Stimulated activated CD8-positive, alpha-beta memory T cell treated with anti-CD3 and anti-CD28 coated beads, Interleukin-12 subunit alpha, Interleukin-12 subunit beta, amount 100 ng/mL, for 24 hours (primary cell): Measurements from ENCODE around the gene FGL2.
"Not testable (repeated sequence)": the region's sequence is repeated elsewhere in the genome, so short reads cannot be mapped to it uniquely, and the experiment has no call there.

Experiments used
- DNase-seq: peaks from one replicate; pipeline ENCODE4 v3.0.0-alpha.2; 2020; ENCODE audit errors: extremely low read depth

FGL2 gene, protein sequence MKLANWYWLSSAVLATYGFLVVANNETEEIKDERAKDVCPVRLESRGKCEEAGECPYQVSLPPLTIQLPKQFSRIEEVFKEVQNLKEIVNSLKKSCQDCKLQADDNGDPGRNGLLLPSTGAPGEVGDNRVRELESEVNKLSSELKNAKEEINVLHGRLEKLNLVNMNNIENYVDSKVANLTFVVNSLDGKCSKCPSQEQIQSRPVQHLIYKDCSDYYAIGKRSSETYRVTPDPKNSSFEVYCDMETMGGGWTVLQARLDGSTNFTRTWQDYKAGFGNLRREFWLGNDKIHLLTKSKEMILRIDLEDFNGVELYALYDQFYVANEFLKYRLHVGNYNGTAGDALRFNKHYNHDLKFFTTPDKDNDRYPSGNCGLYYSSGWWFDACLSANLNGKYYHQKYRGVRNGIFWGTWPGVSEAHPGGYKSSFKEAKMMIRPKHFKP

DNA sequence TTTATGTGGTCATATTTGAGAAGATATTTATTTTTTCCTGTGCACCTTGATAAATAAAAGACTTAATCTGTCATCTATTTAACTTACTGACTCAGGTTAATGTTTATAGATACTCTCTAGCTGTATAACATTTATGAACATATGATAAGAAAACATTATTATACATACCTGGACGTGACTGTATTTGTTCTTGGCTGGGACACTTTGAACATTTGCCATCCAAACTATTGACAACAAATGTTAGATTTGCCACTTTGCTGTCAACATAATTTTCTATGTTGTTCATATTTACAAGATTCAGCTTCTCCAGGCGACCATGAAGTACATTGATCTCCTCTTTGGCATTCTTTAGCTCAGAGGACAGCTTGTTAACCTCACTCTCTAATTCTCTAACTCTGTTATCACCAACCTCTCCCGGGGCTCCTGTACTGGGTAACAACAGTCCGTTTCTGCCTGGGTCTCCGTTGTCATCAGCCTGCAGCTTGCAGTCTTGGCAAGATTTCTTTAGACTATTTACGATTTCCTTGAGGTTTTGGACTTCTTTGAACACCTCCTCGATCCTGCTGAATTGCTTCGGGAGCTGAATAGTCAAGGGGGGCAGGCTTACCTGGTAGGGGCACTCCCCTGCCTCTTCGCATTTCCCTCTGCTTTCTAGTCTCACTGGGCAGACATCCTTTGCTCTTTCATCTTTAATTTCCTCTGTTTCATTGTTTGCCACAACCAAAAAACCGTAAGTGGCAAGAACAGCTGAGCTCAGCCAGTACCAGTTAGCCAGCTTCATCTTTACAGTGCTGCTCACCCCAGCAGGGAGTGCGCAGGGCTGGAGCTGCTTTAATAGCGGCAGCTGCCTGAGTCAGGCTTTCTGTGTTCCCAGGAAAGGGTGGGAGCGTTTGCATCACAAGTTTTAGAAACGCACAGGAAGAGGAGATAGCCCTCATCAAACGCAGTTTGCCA, at the start of gene FGL2:
FGL2 (minus strand) TSS at position 807 of the 954 bp plus-strand sequence; CDS start at position 781, 26 bp downstream.
- DNase-seq, result no peak

- DNase-seq, result no peak
Measured at GRCh38 chr7:77248154-77248553, 48.5 kb upstream of the FGL2 start.

GRCh38 chr7:77247206-77247850, 47.7 kb upstream of the FGL2 start:
- DNase-seq, result peak; percentile 70

GRCh38 chr7:77246026-77246640, 46.5 kb upstream of the FGL2 start:
- DNase-seq, result no peak

DNA sequence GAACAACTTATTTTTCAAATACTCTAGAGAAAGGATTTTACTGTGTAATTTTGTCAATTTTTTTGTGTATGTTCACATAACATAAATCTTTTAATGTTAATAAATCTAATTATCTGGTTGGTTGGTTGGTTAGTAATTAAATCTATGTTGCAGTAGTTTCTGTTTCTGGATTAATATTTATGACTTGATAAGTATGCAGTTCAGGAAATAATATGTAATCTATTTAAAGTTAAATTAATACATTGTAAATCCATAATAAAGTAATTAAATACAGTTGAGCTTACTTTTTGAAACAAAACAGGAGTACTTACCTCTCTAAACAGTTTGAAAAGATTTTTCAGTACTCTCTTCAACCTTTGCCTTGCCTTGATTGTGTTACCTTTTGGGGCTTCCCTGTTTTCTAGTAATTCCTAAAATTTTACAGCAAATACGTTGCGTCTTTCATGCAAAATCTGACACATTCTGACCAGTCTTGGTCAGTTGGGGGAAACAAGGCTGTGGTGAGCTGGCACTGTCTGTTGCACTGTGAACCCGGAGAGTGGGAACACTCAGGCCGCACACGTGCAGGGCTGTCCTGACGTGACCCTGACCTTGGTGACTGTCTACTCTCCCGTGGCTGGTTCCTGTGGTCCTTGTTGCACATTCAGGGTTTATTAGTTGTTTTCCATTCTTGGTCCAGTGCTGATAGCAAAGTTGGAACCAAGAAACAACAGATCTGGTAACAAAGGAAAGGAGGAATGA, 45.6 kb upstream of the FGL2 start:
- no peak for DNase-seq

DNA sequence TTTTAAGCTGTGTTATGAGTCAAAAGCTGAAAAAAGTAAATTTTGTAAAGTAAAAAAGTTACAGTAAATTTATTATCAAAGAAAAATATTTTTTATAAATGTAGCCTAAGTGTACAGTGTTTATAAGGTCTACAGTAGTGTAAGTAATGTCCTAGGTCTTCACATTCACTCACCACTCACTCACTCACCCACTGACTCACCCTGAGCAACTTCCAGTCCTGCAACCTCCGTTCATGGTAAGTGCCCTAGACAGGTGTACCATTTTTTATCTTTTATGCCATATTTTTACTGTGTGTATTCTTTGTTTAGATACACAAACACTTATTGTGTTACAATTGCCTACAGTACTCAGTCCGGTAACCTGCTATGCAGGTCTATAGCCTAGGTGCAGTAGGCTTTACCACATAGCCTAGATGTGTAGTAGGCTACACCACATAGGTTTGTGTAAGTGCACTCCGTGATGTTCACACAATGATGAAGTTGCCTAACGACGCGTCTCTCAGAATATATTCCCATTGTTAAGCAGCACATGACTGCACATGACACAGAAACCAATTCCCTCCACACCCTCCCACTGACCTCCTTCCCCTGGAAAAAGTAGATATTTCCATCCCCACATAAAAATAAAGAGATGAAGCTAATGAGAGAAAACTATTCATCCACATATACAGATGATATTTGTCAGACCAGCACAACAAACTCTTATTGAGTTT, 44.8 kb upstream of the FGL2 start:
- no peak for DNase-seq

GRCh38 chr7:77242554-77242953, 42.9 kb upstream of the FGL2 start:
- DNase-seq, result no peak

- no peak for DNase-seq
Measured at GRCh38 chr7:77242068-77242467, 42.4 kb upstream of the FGL2 start.

- DNase-seq, result no peak
Measured at GRCh38 chr7:77239471-77239870, 39.9 kb upstream of the FGL2 start.

GRCh38 chr7:77238703-77239136, 39.1 kb upstream of the FGL2 start:
- no peak for DNase-seq

GRCh38 chr7:77235276-77235675, 35.7 kb upstream of the FGL2 start:
- DNase-seq, result no peak

DNA sequence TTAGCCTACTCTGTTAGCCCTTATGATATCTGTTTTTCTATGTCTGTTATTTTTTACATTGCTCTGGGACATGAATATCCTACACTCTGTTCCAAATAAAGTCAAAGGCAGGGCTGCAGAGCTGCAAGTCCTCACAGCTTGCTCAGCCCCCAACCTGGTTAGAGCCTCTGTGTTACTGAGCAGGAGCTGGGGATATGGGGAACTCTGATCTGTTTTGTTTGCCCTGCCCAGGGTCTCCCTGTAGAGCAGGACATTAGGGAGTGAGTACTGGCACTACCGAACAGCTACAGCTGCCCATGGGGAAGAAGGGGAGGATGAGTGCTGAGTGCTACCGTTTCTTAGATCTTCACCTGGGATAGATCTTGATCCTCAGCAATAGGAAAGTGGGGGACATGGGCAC, 32.8 kb upstream of the FGL2 start:
- DNase-seq, result no peak

DNA sequence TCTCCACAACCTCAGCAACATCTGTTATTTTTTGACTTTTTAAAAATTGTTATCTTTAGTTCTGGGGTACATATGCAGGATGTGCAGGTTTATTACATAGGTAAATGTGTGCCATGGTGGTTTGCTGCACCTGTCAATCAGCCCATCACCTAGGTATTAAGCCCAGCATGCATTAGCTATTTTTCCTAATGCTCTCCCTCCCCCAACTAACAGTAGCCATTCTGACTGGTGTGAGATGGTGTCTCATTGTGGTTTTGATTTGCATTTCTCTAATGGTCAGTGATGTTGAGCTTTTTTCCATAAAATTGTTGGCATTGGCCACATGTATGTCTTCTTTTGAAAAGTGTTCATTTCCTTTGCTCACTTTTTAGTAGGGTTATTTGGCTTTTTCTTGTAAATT, 29.2 kb upstream of the FGL2 start:
- DNase-seq, result not testable (repeated sequence)

- no peak for DNase-seq
Measured at GRCh38 chr7:77226357-77226839, 26.8 kb upstream of the FGL2 start.

DNA sequence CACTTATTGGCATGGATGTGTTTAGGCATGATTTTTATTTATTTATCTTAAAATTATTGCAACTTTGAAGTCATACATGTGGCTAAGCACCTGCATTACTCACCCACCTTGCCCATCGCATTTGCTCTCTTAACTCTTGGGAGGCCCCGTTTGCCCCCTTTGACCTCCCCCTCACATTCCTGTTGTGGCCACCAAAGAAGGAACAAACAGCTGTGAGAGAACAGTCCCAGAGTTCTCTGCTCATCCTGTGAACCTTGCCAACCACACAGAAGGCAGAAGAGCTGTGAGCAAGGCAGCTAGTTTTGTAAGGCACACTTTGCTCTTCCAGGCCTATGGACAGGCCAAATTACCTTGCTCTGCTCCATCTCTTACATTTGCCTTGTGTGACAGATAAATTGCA, 23.6 kb upstream of the FGL2 start:
- no peak for DNase-seq

GRCh38 chr7:77222819-77223218, 23.2 kb upstream of the FGL2 start:
- no peak for DNase-seq

DNA sequence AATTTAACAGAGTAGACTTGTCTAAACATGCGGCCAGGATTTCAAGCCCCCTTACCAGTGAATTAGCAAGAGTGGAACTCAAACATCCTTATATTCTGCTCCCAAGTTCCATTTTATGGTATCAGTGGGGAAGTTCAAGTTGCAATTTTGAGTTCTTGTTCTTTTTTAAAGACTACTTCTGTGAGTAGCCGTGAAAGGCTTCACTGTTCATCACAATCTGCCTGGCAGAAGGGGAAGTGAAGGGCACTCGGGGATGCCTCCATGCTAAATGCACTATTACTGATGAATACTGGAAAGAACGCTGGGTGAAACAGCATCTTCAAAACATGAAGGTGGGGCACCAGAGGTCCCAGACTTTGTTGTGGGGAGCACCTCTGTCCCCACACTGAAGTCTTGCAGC, 22.4 kb upstream of the FGL2 start:
- DNase-seq, result no peak

GRCh38 chr7:77219701-77220331, 20.2 kb upstream of the FGL2 start:
- DNase-seq, result not testable (repeated sequence)

- DNase-seq, result no peak
Measured at GRCh38 chr7:77217474-77218185, 18.0 kb upstream of the FGL2 start.
